GM12865 (cell line): ENCODE measurements around the gene NME7.

Experiments
- DNase-seq: peaks from one replicate; pipeline ENCODE4 v3.0.0; 2010; ENCODE audit warnings: low read depth
- H3K4me3 ChIP-seq: 2 replicates; pipeline ENCODE4 v1.5.1; 2011; ENCODE audit warnings: mild to moderate bottlenecking, low read depth, low read length, control low read depth
- TF ChIP-seq, protein P1 (sequence below): IDR thresholded peaks from 2 replicates; pipeline ENCODE4 v1.5.1; 2011; ENCODE audit warnings: low read length, control low read depth, low read depth, inconsistent platforms; ENCODE audit not compliant: insufficient read depth; ENCODE audit errors: missing control alignments

The NME7 gene

DNA sequence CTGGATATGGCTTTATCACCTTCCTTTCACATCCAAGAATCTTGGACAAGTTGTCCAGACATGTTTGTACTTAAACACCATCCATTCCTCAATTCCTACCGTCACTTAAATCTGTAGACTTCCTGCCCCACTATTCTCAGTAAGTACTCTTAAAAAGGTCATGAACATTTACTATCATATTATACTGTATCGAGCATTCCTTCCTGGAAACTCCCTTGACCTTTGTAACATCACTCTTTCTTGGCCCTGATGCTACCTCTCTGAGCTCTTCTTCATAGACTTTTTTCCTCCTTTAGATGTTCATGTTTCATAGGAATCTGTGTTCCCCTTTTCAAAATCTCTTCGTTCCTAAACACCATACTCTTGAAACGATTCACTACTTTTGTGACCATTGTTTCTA, 15.9 kb upstream of the NME7 start:
- TF ChIP-seq, protein P1, sequence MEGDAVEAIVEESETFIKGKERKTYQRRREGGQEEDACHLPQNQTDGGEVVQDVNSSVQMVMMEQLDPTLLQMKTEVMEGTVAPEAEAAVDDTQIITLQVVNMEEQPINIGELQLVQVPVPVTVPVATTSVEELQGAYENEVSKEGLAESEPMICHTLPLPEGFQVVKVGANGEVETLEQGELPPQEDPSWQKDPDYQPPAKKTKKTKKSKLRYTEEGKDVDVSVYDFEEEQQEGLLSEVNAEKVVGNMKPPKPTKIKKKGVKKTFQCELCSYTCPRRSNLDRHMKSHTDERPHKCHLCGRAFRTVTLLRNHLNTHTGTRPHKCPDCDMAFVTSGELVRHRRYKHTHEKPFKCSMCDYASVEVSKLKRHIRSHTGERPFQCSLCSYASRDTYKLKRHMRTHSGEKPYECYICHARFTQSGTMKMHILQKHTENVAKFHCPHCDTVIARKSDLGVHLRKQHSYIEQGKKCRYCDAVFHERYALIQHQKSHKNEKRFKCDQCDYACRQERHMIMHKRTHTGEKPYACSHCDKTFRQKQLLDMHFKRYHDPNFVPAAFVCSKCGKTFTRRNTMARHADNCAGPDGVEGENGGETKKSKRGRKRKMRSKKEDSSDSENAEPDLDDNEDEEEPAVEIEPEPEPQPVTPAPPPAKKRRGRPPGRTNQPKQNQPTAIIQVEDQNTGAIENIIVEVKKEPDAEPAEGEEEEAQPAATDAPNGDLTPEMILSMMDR, result no peak

GRCh38 chr1:169381162-169381561, 13.6 kb upstream of the NME7 start:
- no peak for DNase-seq
- no peak overlapping the region for H3K4me3 ChIP-seq
- TF ChIP-seq, protein P1, result no peak

More for the DNA sequence above, 15.9 kb upstream of the NME7 start:
- DNase-seq, result no peak
- no peak overlapping the region for H3K4me3 ChIP-seq

GRCh38 chr1:169371404-169371803, 3.8 kb upstream of the NME7 start:
- H3K4me3 ChIP-seq, result no peak overlapping the region
- DNase-seq, result no peak
- TF ChIP-seq, protein P1, result no peak

GRCh38 chr1:169368406-169368769, 791 bp upstream of the NME7 start:
- H3K4me3 ChIP-seq, result peak overlapping the region; percentile 91
- TF ChIP-seq, protein P1, result no peak
- DNase-seq, result peak; percentile 40

DNA sequence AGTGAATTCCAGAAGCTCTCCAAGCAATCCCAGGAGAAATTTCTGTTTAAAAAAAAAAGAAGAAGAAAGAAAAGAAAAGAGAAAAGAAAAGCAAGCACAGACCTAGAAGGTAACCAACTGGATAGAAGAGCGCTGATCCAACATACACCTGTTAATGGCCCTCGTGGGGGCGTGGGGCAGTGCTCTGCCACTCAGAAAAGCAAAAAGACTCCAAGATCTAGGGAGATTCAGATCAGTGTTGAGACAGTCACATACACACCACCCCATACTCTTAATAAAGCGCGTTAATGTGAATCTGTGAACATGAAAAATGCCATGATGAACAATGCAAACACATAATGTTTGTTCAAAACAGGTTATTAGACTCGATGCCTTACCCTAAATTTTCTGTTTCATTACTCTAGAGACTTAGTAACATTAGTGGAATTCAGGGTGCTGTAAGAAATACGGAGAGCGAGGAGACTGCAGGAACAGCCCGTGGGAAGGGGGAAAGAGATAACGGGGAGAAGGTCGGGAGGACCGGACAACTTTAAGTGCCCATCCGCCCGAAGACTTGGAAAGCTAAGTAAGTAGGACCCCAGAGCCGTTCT, 406 bp downstream of the NME7 start:
- TF ChIP-seq, protein P1, result no peak
- no peak for DNase-seq
- peak overlapping the region; percentile 76 for H3K4me3 ChIP-seq

GRCh38 chr1:169364948-169365347, 2.6 kb downstream of the NME7 start:
- DNase-seq, result no peak
- H3K4me3 ChIP-seq, result no peak overlapping the region
- TF ChIP-seq, protein P1, result no peak

DNA sequence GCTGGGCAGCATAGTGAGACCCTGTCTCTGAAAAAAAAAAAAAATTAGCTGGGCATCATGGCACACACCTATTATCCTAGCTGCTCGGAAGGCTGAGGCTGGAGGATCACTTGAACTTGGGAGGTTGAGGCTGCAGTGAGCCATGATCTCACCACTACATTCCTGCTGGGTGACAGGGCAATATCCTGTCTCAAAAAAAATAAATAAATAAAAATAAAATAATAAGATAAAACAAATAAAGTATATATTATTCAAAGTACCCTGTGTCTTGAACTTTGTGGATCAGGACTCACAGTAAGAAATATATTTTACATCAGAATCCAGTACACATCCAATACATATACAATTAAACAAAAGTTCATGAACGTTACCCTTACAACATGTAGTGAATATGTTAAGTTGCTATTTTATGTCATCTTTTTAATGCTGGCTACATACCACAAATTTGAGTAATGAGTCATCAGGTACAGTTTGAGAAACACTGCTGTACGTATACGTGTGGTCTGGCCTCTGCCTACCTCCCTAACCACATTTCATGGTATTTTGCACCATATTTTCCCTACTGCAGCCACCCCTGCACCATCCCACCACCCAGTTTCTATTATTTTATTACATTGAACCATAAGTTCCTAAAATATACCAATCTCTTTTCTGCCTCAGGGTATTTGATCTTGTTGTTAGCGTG, 4.4 kb downstream of the NME7 start:
- H3K4me3 ChIP-seq, result no peak overlapping the region
- TF ChIP-seq, protein P1, result no peak
- peak; percentile 52 for DNase-seq
